ENCODE data around the gene PSEN1.

The PSEN1 gene

DNA sequence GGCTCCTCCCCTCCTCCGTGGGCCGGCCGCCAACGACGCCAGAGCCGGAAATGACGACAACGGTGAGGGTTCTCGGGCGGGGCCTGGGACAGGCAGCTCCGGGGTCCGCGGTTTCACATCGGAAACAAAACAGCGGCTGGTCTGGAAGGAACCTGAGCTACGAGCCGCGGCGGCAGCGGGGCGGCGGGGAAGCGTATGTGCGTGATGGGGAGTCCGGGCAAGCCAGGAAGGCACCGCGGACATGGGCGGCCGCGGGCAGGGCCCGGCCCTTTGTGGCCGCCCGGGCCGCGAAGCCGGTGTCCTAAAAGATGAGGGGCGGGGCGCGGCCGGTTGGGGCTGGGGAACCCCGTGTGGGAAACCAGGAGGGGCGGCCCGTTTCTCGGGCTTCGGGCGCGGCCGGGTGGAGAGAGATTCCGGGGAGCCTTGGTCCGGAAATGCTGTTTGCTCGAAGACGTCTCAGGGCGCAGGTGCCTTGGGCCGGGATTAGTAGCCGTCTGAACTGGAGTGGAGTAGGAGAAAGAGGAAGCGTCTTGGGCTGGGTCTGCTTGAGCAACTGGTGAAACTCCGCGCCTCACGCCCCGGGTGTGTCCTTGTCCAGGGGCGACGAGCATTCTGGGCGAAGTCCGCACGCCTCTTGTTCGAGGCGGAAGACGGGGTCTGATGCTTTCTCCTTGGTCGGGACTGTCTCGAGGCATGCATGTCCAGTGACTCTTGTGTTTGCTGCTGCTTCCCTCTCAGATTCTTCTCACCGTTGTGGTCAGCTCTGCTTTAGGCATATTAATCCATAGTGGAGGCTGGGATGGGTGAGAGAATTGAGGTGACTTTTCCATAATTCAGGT, at the start of gene PSEN1:
Gene PSEN1 (plus strand): TSS at position 121 of the 839 bp plus-strand sequence. CDS start 11,513 bp downstream, outside the sequence.
- peak within 1 kb of the TSS; percentile 84 for H3K27ac ChIP-seq
- TF ChIP-seq, protein P1, sequence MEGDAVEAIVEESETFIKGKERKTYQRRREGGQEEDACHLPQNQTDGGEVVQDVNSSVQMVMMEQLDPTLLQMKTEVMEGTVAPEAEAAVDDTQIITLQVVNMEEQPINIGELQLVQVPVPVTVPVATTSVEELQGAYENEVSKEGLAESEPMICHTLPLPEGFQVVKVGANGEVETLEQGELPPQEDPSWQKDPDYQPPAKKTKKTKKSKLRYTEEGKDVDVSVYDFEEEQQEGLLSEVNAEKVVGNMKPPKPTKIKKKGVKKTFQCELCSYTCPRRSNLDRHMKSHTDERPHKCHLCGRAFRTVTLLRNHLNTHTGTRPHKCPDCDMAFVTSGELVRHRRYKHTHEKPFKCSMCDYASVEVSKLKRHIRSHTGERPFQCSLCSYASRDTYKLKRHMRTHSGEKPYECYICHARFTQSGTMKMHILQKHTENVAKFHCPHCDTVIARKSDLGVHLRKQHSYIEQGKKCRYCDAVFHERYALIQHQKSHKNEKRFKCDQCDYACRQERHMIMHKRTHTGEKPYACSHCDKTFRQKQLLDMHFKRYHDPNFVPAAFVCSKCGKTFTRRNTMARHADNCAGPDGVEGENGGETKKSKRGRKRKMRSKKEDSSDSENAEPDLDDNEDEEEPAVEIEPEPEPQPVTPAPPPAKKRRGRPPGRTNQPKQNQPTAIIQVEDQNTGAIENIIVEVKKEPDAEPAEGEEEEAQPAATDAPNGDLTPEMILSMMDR (conservative IDR thresholded peaks at IDR 0.05), result no peak

DNA sequence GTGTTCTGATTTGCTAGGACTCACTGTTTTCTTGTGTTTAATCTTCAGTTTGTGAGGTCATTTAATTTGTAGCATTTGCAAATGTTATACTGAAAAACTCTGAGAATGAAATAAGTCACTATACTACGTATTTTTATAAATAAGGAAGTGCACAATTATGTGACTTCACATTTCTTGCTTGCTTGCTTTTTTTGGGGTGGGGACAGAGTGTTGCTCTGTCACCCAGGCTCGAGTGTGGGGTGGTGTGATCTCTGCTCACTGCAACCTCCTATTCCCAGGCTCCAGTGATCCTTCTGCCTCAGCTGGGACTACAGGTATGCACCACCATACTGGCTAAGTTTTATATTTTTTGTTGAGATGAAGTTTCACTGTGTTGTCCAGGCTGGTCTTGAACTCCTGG, 45.3 kb upstream of the PSEN1 start:
- TF ChIP-seq, protein P1 (conservative IDR thresholded peaks at IDR 0.05), result no peak

DNA sequence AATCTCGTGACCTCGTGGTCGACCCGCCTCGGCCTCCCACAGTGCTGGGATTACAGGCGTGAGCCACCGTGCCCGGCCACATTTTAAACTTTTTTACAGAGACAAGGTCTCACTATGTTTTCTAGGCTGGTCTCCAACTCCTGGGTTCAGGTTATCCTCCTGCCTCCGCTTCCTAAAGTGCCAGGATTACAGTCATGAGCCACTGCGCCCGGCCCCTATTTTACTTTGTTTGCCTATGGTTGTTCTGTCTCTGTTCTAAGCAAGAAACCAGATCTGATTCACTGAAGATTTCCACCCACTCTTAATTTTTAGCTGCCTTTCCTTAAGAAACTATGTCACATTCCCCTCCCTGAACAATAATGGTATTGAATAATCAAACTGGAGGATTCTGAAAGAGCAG, 38.9 kb upstream of the PSEN1 start:
- H3K27ac ChIP-seq, result no peak overlapping the region

More for the DNA sequence above, 45.3 kb upstream of the PSEN1 start:
- H3K27ac ChIP-seq, result no peak overlapping the region

DNA sequence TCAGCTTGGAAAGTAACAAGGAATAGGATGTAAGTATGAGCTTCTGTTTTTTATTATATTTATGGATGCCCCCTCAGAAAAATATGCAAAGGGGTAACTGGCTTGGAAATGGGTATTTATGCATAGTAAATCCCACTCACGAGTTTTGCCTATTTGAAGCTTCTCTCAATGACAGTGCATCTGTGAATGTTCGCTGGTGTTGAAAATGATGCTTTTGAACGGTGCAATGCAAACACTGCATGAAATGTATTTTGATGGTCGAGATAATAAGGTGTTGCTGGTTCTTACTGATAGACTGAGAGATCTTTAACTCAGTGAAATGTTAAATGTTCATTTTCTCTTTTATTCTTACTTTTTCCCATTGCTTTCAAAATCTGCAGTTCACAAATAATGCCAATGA, 36.0 kb upstream of the PSEN1 start:
- no peak overlapping the region for H3K27ac ChIP-seq
- TF ChIP-seq, protein P1 (conservative IDR thresholded peaks at IDR 0.05), result no peak

More for the DNA sequence above, 38.9 kb upstream of the PSEN1 start:
- TF ChIP-seq, protein P1 (conservative IDR thresholded peaks at IDR 0.05), result no peak

DNA sequence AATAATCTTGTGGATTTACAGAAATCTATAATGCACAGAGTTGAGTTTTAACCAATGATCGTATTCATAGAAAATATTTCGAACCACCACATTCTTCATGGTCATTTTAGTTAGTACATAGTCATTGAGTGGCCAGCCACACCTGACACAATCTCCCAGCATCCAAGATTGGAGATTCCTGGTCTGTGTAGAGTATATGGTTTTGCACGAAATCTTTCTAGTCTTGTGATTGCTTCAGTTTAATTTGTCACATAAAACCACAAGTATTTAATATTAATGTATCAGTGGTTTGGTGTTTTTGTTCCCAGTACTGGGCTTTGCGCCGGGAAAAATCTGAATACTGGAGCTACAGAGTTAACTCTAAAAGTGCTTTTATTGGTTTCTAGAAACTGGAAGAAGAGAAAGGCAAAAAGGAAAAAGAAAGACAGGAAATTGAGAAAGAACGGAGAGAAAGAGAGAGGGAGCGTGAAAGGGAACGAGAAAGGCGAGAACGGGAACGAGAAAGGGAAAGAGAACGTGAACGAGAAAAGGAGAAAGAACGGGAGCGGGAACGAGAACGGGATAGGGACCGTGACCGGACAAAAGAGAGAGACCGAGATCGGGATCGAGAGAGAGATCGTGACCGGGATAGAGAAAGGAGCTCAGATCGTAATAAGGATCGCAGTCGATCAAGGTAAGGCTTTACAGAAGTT, 33.4 kb upstream of the PSEN1 start:
- TF ChIP-seq, protein P1 (conservative IDR thresholded peaks at IDR 0.05), result no peak

DNA sequence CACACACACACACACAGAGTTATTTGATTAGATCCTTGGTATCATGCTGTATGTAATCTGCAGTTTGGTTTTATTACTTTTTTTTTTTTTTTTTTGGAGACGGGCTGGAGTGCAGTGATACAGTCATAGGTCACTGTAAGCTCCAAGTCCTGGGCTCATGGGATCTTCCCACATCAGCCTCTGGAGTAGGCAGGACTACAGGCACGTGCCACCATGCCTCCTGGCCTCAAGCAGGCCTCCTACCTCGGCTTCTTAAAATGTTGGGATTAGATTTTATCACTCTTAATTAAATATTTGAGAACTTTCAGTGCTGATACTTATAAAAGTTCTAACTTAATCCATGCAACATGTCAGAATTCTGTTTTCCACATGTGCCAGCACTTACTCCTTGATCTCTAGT, 31.3 kb upstream of the PSEN1 start:
- H3K27ac ChIP-seq, result peak overlapping the region; percentile 73
- TF ChIP-seq, protein P1 (conservative IDR thresholded peaks at IDR 0.05), result no peak

More for the DNA sequence above, 33.4 kb upstream of the PSEN1 start:
- H3K27ac ChIP-seq, result peak overlapping the region; percentile 73

DNA sequence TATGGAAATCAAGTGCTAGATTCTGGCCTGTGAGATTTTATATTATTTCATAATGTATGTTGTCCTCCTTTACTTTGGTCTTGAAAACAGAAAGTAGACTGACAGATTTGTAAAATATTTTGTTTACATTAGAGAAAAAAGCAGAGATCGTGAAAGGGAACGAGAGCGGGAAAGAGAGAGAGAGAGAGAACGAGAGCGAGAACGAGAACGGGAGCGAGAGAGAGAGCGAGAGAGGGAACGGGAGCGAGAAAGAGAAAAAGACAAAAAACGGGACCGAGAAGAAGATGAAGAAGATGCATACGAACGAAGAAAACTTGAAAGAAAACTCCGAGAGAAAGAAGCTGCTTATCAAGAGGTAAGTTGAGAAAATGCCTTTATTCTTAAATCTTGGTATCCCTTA, 30.6 kb upstream of the PSEN1 start:
- H3K27ac ChIP-seq, result peak overlapping the region; percentile 73
- TF ChIP-seq, protein P1 (conservative IDR thresholded peaks at IDR 0.05), result no peak

All from VCaP (cell line).